ENCODE results near the gene ST8SIA6.

ST8SIA6 gene

DNA sequence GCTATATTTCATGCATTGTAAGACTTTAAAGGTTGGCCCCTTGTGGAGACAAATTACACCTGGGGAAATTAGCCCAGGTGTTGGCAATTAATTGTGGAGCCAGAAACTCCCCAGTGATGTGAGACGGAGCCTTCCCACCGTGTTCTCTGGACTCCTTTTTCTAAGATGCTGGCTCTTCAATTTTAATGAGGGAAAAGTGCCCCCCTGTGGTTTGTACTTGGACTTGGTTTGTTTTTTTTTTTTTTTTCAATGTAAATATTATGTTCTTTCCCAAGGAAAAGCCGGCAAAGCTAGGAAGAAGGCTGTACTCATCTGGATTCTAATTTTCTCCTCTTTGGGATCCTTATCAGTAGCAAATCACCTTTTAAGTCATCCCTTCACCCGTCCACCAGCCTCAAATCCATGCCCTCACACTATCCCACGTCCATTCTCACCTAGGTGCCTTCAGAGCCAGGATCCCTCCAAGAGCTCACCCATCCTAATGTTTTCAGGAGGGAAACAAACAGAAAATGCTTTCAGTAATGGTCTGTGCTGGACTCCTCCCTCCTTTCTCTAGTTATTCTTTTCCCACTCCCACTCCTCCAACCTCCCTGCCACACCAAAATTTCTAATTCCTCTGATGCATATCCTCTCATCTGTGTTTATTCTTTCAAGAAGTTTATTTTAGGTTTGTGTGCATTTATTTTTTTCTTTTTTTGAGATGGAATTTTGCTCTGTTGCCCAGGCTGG is 20.4 kb upstream of the ST8SIA6 start:
- Mint-ChIP-seq H3K36me3 (ENCODE audit: insufficient read depth) (no peaks in the 10 kb centered on the region), H3K4me1 (no peaks in the 10 kb centered on the region), H3K27me3 (peaks cover 7% of the 10 kb centered on the region), H3K9me3 (no peaks in the 10 kb centered on the region), H3K27ac (ENCODE audit: low read depth) (no peak overlapping the region), H3K4me3 (no peak overlapping the region)
- no peak for ATAC-seq (replicated peaks; ENCODE audit: extremely low read depth, poor library complexity, severe bottlenecking)
- DNase-seq (ENCODE audit: low spot score in 2 of 2), result no peak

DNA sequence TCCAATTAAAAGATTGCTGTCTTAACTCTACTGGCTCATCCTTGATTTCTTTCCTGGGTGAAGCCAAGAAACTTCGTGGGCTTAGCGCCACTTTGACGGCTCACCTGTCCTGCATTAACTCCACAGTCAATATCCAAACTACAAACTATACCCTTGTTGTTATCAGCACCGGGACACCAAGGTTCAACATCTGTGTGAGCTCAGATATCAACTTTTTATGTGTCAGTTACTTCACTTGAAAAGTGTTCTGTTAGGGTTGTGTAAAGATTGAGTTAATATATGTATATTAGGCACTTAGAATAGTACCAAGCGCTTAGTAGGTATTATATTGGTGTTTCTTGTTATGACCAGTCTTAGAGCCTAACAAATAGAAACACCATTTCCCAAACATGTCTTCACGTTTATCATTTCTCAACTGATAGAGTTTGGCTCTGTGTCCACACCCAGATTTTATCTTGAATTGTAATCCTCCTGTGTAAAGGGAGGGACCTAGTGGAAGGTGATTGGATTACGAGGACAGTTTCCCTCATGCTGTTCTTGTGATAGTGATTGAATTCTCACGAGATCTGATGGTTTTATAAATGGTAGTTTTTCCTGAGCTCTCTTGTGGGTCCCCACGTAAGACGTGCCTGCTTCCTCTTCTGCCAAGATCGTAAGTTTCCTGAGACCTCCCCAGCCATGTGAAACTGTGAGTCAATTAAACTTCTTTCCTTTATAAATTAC is 19.0 kb upstream of the ST8SIA6 start:
- Mint-ChIP-seq H3K4me1 (no peaks in the 10 kb centered on the region), H3K27ac (ENCODE audit: low read depth) (no peak overlapping the region), H3K9me3 (no peaks in the 10 kb centered on the region), H3K4me3 (no peak overlapping the region), H3K36me3 (ENCODE audit: insufficient read depth) (no peaks in the 10 kb centered on the region), H3K27me3 (peaks cover 12% of the 10 kb centered on the region)
- ATAC-seq (replicated peaks; ENCODE audit: extremely low read depth, poor library complexity, severe bottlenecking), result no peak
- DNase-seq (ENCODE audit: low spot score in 2 of 2), result no peak

DNA sequence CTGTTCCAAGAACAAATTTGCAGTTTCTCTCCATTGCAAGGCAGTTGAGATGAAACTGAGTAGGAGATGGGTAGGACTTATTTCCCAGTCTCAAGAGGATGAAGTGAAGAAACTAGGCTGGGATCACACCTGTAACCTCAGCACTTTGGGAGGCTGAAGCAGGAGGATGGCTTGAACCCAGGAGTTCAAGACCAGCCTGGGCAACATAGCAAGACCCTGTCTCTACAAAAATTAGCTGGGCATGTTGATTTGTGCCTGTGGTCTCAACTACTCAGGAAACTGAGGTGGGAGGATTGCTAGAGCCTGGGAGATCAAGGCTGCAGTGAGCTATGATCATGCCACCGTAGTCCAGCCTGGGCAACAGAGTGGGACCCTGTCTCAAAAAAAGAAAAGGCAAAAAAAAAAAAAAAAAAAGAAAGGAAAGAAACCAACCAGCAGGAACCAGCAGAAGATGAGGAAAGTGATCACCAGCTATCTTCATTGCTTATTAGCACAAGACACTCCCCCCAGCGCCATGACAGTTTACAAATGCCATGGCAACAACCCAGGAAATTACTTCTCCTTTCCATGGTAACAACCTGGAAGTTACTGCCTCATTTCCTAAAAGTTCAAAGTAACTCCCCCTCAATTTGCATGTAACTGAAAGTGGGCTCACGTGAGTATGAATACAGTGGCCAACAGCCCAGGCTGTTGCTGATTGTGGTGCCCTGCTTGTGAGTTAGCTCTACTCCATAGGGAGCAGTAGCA is 18.3 kb upstream of the ST8SIA6 start:
- DNase-seq (ENCODE audit: low spot score in 2 of 2) (no peak), ATAC-seq (replicated peaks; ENCODE audit: extremely low read depth, poor library complexity, severe bottlenecking) (no peak)
- H3K27ac Mint-ChIP-seq (ENCODE audit: low read depth), result no peak overlapping the region
- peaks cover 12% of the 10 kb centered on the region for H3K27me3 Mint-ChIP-seq
- no peaks in the 10 kb centered on the region for H3K4me1 Mint-ChIP-seq
- H3K4me3 Mint-ChIP-seq, result no peak overlapping the region
- H3K36me3 Mint-ChIP-seq (ENCODE audit: insufficient read depth), result no peaks in the 10 kb centered on the region
- no peaks in the 10 kb centered on the region for H3K9me3 Mint-ChIP-seq

DNA sequence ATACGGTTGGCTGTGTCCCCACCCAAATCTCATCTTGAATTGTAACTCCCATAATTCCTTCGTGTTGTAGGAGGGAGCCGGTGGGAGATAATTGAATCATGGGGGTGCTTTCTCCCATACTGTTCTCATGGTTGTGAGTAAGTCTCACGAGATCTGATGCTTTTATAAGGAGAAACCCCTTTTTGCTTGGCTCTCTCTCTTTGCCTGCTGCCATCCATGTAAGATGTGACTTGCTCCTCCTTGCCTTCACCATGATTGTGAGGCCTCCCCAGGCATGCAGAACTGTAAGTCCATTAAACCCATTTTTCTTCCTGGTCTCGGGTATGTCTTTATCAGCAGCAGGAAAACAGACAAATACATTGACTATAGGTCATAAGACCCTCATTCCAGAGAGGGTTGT is 15.9 kb upstream of the ST8SIA6 start:
- ATAC-seq (replicated peaks; ENCODE audit: extremely low read depth, poor library complexity, severe bottlenecking) (no peak), DNase-seq (ENCODE audit: low spot score in 2 of 2) (no peak)
- Mint-ChIP-seq H3K27me3 (peaks cover 17% of the 10 kb centered on the region), H3K36me3 (ENCODE audit: insufficient read depth) (no peaks in the 10 kb centered on the region), H3K4me1 (no peaks in the 10 kb centered on the region), H3K27ac (ENCODE audit: low read depth) (no peak overlapping the region), H3K9me3 (no peaks in the 10 kb centered on the region), H3K4me3 (no peak overlapping the region)

DNA sequence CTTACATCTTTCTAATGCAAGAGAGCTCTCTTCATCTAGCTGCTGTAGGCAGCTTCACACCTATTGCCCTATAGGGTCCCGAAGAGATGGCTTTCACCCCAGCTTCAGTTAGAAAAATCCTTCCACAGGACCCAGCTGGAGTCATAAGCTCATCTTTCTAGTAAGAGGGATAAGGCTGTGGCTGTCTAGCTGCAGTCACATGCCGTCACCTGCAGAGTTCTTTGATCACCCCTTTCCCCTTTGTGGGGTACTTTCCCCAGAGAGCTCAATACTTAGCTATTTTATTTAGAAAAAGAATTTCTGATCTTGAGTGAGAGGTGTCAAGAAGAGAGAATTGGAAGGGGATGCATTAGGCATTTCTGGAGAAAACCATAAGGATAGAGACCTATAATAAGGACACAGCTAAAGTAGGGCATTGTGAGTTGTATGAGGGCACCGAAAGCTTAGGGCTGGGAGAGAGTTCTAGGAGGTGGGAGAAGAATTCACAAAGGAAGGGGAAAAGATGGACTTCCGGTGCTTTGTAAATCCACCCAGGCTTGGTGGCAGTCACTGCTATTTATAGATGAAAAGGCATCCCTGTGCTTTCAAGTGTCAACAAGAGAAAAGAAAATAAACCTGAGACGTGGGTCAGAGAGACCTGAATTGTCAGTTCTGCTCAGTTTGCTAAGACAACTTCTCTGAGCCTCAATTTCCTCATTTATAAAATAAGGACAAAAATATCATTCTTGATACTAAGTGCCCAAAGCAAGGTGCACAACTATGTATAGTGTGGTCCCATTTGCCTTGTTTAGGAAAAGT is 11.1 kb upstream of the ST8SIA6 start:
- Mint-ChIP-seq H3K4me1 (no peaks in the 10 kb centered on the region), H3K27ac (ENCODE audit: low read depth) (no peak overlapping the region), H3K4me3 (no peak overlapping the region), H3K9me3 (no peaks in the 10 kb centered on the region), H3K27me3 (peaks cover 26% of the 10 kb centered on the region), H3K36me3 (ENCODE audit: insufficient read depth) (no peaks in the 10 kb centered on the region)
- ATAC-seq (replicated peaks; ENCODE audit: extremely low read depth, poor library complexity, severe bottlenecking), result no peak
- DNase-seq (ENCODE audit: low spot score in 2 of 2), result no peak

DNA sequence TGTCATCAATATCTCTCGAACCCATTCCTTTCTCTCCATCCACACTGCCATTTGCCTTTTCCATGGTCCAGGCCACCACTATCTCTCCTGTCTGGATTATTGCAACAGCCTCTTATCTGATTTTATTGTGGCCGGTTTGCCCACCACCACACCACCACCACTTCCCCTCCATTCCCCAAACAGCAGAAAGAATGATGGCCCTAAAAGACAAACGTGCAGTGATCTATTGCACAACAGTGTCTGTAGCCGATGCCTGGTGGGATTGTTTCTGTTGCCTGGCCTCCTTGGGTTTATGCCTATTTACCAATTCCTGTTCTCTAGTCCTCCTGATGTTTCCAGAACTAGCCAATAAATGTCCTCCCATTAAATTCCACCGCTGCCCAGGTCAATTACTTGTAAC is 10.2 kb upstream of the ST8SIA6 start:
- H3K4me3 Mint-ChIP-seq, result no peak overlapping the region

DNA sequence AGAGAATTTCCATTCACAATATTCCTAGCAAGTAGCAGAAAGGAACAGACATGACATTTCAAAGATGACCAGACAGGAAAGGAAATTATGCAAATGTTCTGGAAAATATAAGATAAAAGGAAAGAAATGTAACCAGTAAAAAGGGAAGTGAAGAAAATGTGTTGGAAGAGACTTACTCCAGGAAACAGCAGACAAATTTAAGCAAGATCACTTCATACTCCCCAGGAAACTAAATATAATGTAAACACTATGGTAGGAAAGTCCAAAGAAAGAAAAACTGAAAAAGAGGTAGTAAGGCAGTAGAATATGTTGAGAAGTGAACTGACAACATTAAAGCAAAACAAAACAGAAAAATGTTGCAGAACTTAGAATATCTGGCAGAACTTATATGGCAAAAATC is 6.4 kb upstream of the ST8SIA6 start:
- Mint-ChIP-seq H3K4me1 (no peaks in the 10 kb centered on the region), H3K27me3 (peaks cover 13% of the 10 kb centered on the region), H3K9me3 (no peaks in the 10 kb centered on the region), H3K36me3 (ENCODE audit: insufficient read depth) (no peaks in the 10 kb centered on the region), H3K27ac (ENCODE audit: low read depth) (no peak overlapping the region), H3K4me3 (no peak overlapping the region)
- DNase-seq (ENCODE audit: low spot score in 2 of 2), result no peak
- no peak for ATAC-seq (replicated peaks; ENCODE audit: extremely low read depth, poor library complexity, severe bottlenecking)

More for the DNA sequence above, 10.2 kb upstream of the ST8SIA6 start:
- ATAC-seq (replicated peaks; ENCODE audit: extremely low read depth, poor library complexity, severe bottlenecking), result no peak
- Mint-ChIP-seq H3K27ac (ENCODE audit: low read depth) (no peak overlapping the region), H3K4me1 (no peaks in the 10 kb centered on the region), H3K36me3 (ENCODE audit: insufficient read depth) (no peaks in the 10 kb centered on the region), H3K9me3 (no peaks in the 10 kb centered on the region), H3K27me3 (peaks cover 17% of the 10 kb centered on the region)
- DNase-seq (ENCODE audit: low spot score in 2 of 2), result no peak

DNA sequence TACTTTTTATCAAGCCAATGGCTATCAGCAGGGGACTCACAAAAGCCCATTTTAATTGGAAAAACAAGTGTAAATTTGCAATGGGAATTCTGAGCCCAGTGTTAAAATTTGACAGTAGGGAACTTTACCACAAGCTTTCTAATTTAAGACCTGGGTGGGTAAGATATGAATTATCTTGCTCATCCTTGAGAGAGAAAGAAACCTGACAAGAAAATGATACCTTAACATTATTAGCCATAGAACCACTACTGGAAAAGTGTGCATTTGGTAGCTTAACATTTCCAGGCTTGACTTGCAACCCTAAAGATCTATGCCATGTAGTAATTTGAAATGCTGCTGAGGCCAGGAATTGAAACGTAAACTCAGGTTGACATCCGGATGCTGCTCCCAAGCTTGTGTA is 2.7 kb upstream of the ST8SIA6 start:
- Mint-ChIP-seq H3K27me3 (no peaks in the 10 kb centered on the region), H3K4me3 (no peak overlapping the region), H3K9me3 (no peaks in the 10 kb centered on the region), H3K27ac (ENCODE audit: low read depth) (no peak overlapping the region), H3K4me1 (peaks cover 22% of the 10 kb centered on the region), H3K36me3 (ENCODE audit: insufficient read depth) (peaks cover 5% of the 10 kb centered on the region)
- DNase-seq (ENCODE audit: low spot score in 2 of 2), result no peak
- no peak for ATAC-seq (replicated peaks; ENCODE audit: extremely low read depth, poor library complexity, severe bottlenecking)

DNA sequence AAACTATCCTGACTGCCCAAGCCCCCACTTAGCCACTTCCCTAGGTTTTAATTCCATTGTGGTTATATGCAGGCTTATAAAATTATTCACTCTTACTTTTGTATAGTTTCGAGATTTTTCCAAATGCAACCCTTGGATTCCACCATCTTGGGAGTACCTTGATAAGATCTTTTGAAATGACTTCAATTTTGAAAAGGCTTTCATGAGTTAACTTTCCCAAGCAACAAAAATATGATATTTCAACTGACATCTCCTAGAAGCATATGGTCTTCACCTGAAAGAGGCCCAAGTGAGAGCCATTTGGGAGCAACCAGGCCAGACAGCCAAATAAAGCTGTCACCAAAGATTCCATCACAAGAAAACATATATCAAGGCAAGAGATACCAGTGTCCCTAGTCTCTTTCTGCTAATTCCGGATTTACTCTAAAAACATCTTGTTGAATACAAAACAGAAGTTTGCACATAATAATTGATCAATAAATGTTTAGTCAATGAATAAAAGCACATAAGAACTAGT is 1.7 kb upstream of the ST8SIA6 start:
- Mint-ChIP-seq H3K27me3 (no peaks in the 10 kb centered on the region), H3K4me3 (no peak overlapping the region), H3K27ac (ENCODE audit: low read depth) (no peak overlapping the region), H3K36me3 (ENCODE audit: insufficient read depth) (peaks cover 5% of the 10 kb centered on the region), H3K4me1 (peaks cover 26% of the 10 kb centered on the region), H3K9me3 (no peaks in the 10 kb centered on the region)
- no peak for DNase-seq (ENCODE audit: low spot score in 2 of 2)
- no peak for ATAC-seq (replicated peaks; ENCODE audit: extremely low read depth, poor library complexity, severe bottlenecking)

DNA sequence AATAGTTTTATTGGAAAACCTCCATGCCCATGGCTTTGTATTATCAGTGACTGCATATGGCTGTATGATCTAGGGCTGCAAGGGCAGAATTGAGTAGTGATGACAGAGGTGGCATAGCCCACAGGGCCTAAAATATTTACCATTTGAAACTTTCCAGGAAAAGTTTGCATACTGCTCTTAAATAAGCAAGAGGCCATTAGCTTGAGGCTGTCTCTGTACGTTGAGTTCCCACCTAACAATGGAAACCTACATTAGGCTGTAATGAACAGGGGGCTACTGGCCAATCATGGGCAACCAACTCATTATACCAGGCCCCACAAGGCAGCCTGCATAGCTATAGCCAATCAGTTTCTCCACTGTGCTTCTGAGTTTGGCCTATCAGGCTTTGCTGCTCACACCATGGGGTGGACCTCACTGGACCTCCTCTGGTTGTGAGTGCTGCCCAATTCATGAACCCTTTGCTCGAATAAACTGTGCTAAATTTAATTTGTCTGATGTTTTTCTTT is 673 bp upstream of the ST8SIA6 start:
- Mint-ChIP-seq H3K36me3 (ENCODE audit: insufficient read depth) (peaks cover 6% of the 10 kb centered on the region), H3K27me3 (no peaks in the 10 kb centered on the region), H3K4me1 (peaks cover 26% of the 10 kb centered on the region), H3K4me3 (peak overlapping the region; percentile 89), H3K27ac (ENCODE audit: low read depth) (peak overlapping the region; percentile 79), H3K9me3 (peaks cover 1% of the 10 kb centered on the region)
- ATAC-seq (replicated peaks; ENCODE audit: extremely low read depth, poor library complexity, severe bottlenecking) (no peak), DNase-seq (ENCODE audit: low spot score in 2 of 2) (no peak)

DNA sequence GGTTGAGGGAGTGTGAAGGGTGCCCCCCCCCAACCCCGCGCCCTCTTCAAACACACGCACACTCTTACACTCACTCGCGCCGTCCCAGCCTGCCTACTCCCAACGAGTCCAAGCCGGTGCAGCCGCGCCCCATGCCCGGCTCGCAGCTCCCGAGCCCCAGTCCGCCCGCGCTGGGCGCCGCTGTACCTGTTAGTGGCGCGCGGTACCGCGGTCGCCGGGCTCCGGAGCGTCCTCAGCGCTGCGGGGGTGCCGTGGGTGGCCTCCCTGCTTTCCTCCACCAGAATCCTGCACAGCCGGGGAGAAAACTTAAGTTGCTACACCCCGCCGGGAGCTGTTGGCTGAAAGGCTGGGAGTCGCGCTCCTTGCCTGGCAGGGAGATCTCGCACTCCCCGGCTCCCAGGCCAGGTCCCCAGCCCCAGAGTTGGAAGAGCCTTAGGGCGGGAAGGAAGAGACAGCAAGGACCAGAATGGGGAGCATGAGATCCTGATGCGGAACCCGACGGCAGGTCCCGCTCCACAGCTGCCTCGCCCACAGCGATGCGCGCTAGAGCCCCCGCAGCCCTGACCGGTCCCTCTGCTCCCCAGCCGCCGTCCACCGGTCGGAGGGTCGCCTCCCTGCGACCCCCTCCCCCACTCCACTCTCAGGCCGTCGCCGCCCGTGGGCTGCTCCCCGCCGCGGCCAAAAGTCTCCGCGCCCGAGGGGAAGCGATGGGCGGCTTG is 863 bp downstream of the ST8SIA6 start:
- Mint-ChIP-seq H3K4me1 (peaks cover 26% of the 10 kb centered on the region), H3K4me3 (peak overlapping the region; percentile 89), H3K27me3 (no peaks in the 10 kb centered on the region), H3K27ac (ENCODE audit: low read depth) (peak overlapping the region; percentile 86), H3K9me3 (peaks cover 4% of the 10 kb centered on the region), H3K36me3 (ENCODE audit: insufficient read depth) (peaks cover 14% of the 10 kb centered on the region)
- DNase-seq (ENCODE audit: low spot score in 2 of 2) (peak in 1 of 2 donors; percentile 15), ATAC-seq (replicated peaks; ENCODE audit: extremely low read depth, poor library complexity, severe bottlenecking) (peak; percentile 54)

Data from central memory CD8-positive, alpha-beta T cell (primary cell).